ENCODE measurements around the gene MRPL11.

- no peak for TF ChIP-seq EZH2phosphoT487 (IDR thresholded peaks at IDR 0.05; ENCODE audit: insufficient read depth, low read depth)
- no peak for TF ChIP-seq EZH2 (IDR thresholded peaks at IDR 0.05; ENCODE audit: insufficient read depth, poor library complexity, severe bottlenecking)
These were observed 21.6 kb downstream of the MRPL11 start for GRCh38 chr11:66417000-66417399.
